Lung (tissue), 12 donors: ENCODE measurements around the gene CCDC192. TPM values are rescaled to one million over a fixed set of nuclear protein-coding genes. Genes with fewer than 3 reads are reported as not detected.

Experiments used
- ATAC-seq: fragments of 200-7000 bp; cut with Tn5 transposase; one replicate; pipeline ENCODE4 v1.9.1; 2020; ENCODE audit warnings: moderate number of reproducible peaks; ENCODE audit not compliant: insufficient read depth, low FRiP score
- DNase-seq, 3 donors: peaks; one replicate each; pipeline ENCODE4 v3.0.0-alpha.2; 2013 to 2017
- H3K27ac ChIP-seq, 2 donors: one replicate each; pipeline ENCODE4 v1.5.1; 2013; ENCODE audit warnings: mild to moderate bottlenecking in 2 of 2, moderate library complexity in 2 of 2, control low read depth in 1 of 2, inconsistent platforms in 1 of 2, low read depth in 1 of 2, low read length in 1 of 2
- H3K27me3 ChIP-seq, 3 donors: one replicate each; pipeline ENCODE4 v1.5.1; 2013; ENCODE audit warnings: low read length in 2 of 3; ENCODE audit not compliant: control insufficient read depth in 3 of 3, insufficient read depth in 3 of 3
- H3K36me3 ChIP-seq, 4 donors: one replicate each; pipeline ENCODE4 v1.5.1; 2013; ENCODE audit warnings: low read length in 4 of 4, mild to moderate bottlenecking in 1 of 4, moderate library complexity in 1 of 4; ENCODE audit not compliant: control insufficient read depth in 4 of 4, insufficient read depth in 4 of 4
- H3K4me1 ChIP-seq, 5 donors: one replicate each; pipeline ENCODE4 v1.5.1; 2013; ENCODE audit warnings: low read length in 5 of 5, mild to moderate bottlenecking in 2 of 5, moderate library complexity in 1 of 5; ENCODE audit not compliant: control insufficient read depth in 5 of 5, insufficient read depth in 5 of 5
- H3K4me3 ChIP-seq: one replicate; pipeline ENCODE4 v1.5.1; 2013; ENCODE audit warnings: mild to moderate bottlenecking, control low read depth, moderate library complexity
- H3K9ac ChIP-seq, 2 donors: one replicate each; pipeline ENCODE4 v1.5.1; 2013; ENCODE audit warnings: low read length in 2 of 2, control low read depth in 1 of 2; ENCODE audit not compliant: insufficient read depth in 1 of 2
- H3K9me3 ChIP-seq, 4 donors: one replicate each; pipeline ENCODE4 v1.5.1; 2013; ENCODE audit warnings: low read length in 3 of 4, mild to moderate bottlenecking in 1 of 4, moderate library complexity in 1 of 4; ENCODE audit not compliant: control insufficient read depth in 4 of 4, insufficient read depth in 3 of 4
- CTCF ChIP-seq: IDR thresholded peaks from 2 replicates; pipeline ENCODE4 v1.5.1; 2012; ENCODE audit warnings: mild to moderate bottlenecking; ENCODE audit errors: control extremely low read depth, extremely low read depth
- WGBS, 2 donors: extraction: QIAGEN DNeasy Blood & Tissue Kit; methylation state at CpG; one replicate each; pipeline ENCODE4 v1.1.7; 2013; 5-methylcytosine and 5-hydroxymethylcytosine counted together
- polyA plus RNA-seq, 2 donors: library from polyadenylated mRNA; stranded (reverse); fragments of 200-250 nt; gene quantifications; one replicate each; pipeline ENCODE4 v1.2.1, GENCODE V29; 2013
- total RNA-seq, 2 donors: library from RNA; depleted of rRNA in 1 of 2; stranded (reverse); fragments of >200 nt in 1 of 2; gene quantifications; one replicate each; pipeline ENCODE4 v1.2.1, GENCODE V29; 2014 to 2021
- donor health status: control.
- donor health status: control.
- donor health status: Bipolar disorder and iron deficiency.
- donor health status: healthy.
- donor health status: DM: yes; HTN: yes; CAD: no.

The CCDC192 gene
- total and polyA plus RNA-seq, 4 donors: 0.08 to 0.47 (median 0.40) TPM; not detected in 1

GRCh38 chr5:127827451-127827850, 124.3 kb downstream of the CCDC192 start:
- Histone ChIP-seq H3K9ac (no peak overlapping the region), H3K36me3 (no peaks in the 10 kb centered on the region), H3K27me3 (no peaks in the 10 kb centered on the region), H3K9me3 (no peaks in the 10 kb centered on the region), H3K4me1 (peaks cover 0 to 1% (median 0%) of the 10 kb centered on the region in 5 donors), H3K27ac (no peak overlapping the region), H3K4me3 (no peak overlapping the region)
- ATAC-seq: no peak
- no peak for TF ChIP-seq CTCF
- WGBS, 2 donors: 79 to 90% methylated on average over 6 of the region's 6 CpGs
- no peak for DNase-seq

- Histone ChIP-seq H3K9ac (no peak overlapping the region), H3K4me3 (no peak overlapping the region), H3K27ac (no peak overlapping the region), H3K36me3 (no peaks in the 10 kb centered on the region), H3K27me3 (no peaks in the 10 kb centered on the region), H3K4me1 (peaks cover 0 to 4% (median 0%) of the 10 kb centered on the region in 5 donors), H3K9me3 (no peaks in the 10 kb centered on the region)
- DNase-seq: no peak
- WGBS, 2 donors: 91 to 94% methylated on average over 3 of the region's 3 CpGs
- no peak for TF ChIP-seq CTCF
- ATAC-seq: no peak
These were observed 127.0 kb downstream of the CCDC192 start for GRCh38 chr5:127830157-127830556.

GRCh38 chr5:127830829-127831598, 127.8 kb downstream of the CCDC192 start:
- no peaks in the 10 kb centered on the region for H3K36me3 ChIP-seq
- H3K4me1 ChIP-seq: peaks cover 0 to 4% (median 0%) of the 10 kb centered on the region in 5 donors
- WGBS, 2 donors: 95% methylated on average over 5 of the region's 5 CpGs
- no peak overlapping the region for H3K4me3 ChIP-seq
- no peak overlapping the region for H3K27ac ChIP-seq
- ATAC-seq (no peak), DNase-seq (no peak)
- H3K9me3 ChIP-seq: no peaks in the 10 kb centered on the region
- H3K9ac ChIP-seq: no peak overlapping the region
- TF ChIP-seq CTCF: no peak
- no peaks in the 10 kb centered on the region for H3K27me3 ChIP-seq
